Upper lobe of right lung (tissue), 1 donor: ENCODE measurements around the gene MCAM. TPM values are rescaled to one million over a fixed set of nuclear protein-coding genes. Genes with fewer than 3 reads are reported as not detected.

Experiments
- ATAC-seq: fragments of 200-7000 bp; cut with Tn5 transposase; one replicate; pipeline ENCODE4 v1.9.1; 2020; ENCODE audit warnings: mild to moderate bottlenecking, moderate library complexity
- DNase-seq: peaks from one replicate; pipeline ENCODE4 v3.0.0-alpha.2; 2020
- H3K27ac ChIP-seq: fragments of 200-600 bp; one replicate; pipeline ENCODE4 v1.8.0; 2022
- H3K27me3 ChIP-seq: fragments of 200-600 bp; one replicate; pipeline ENCODE4 v1.8.0; 2022; ENCODE audit warnings: mild to moderate bottlenecking
- H3K36me3 ChIP-seq: fragments of 200-600 bp; one replicate; pipeline ENCODE4 v1.8.0; 2022
- H3K4me1 ChIP-seq: fragments of 200-600 bp; one replicate; pipeline ENCODE4 v1.8.0; 2022
- H3K4me3 ChIP-seq: fragments of 200-600 bp; one replicate; pipeline ENCODE4 v1.8.0; 2022; ENCODE audit warnings: mild to moderate bottlenecking
- H3K9me3 ChIP-seq: fragments of 200-600 bp; one replicate; pipeline ENCODE4 v1.8.0; 2022
- CTCF ChIP-seq: fragments of 200-600 bp; IDR thresholded peaks from one replicate; pipeline ENCODE4 v1.8.0; 2022; ENCODE audit warnings: antibody characterized with exemption
- intact Hi-C: fragments of 100-400 bp; cut with DNase I; formaldehyde crosslinking; loops from one replicate; pipeline ENCODE4 v1.11.0; 2022
- total RNA-seq: library from RNA; stranded (reverse); fragmentation: NEBNext Ultra II Directional; extraction: Animal tissue kit (Norgen Biotek cat#: 25700); gene quantifications from one replicate; pipeline ENCODE4 v1.2.1, GENCODE V29; 2021
- donor health status: DM: no; HTN: yes; CAD: no; lungs with severe emphysema.

MCAM gene
- total RNA-seq, 1 donor from 2014 or later = 134 TPM

GRCh38 chr11:119347940-119348605 lies 31.1 kb upstream of the MCAM start:
- no peak overlapping the region for H3K4me3 ChIP-seq
- no peak overlapping the region for H3K27ac ChIP-seq
- no peaks in the 10 kb centered on the region for H3K36me3 ChIP-seq
- TF ChIP-seq CTCF = no peak
- DNase-seq (no peak), ATAC-seq (no peak)
- peaks cover 7% of the 10 kb centered on the region for H3K27me3 ChIP-seq
- no peaks in the 10 kb centered on the region for H3K4me1 ChIP-seq
- intact Hi-C loops = no loop called here
- no peaks in the 10 kb centered on the region for H3K9me3 ChIP-seq

GRCh38 chr11:119347242-119347641 lies 30.3 kb upstream of the MCAM start:
- H3K4me3 ChIP-seq = no peak overlapping the region
- no peaks in the 10 kb centered on the region for H3K9me3 ChIP-seq
- no peaks in the 10 kb centered on the region for H3K4me1 ChIP-seq
- peaks cover 13% of the 10 kb centered on the region for H3K27me3 ChIP-seq
- ATAC-seq (no peak), DNase-seq (no peak)
- intact Hi-C loops = no loop called here
- TF ChIP-seq CTCF = no peak
- no peaks in the 10 kb centered on the region for H3K36me3 ChIP-seq
- H3K27ac ChIP-seq = no peak overlapping the region

- no peak for ATAC-seq
- H3K36me3 ChIP-seq = no peaks in the 10 kb centered on the region
- intact Hi-C loops = no loop called here
- TF ChIP-seq CTCF = no peak
- peaks cover 1% of the 10 kb centered on the region for H3K4me1 ChIP-seq
- no peak for DNase-seq
- no peak within 1 kb of the TSS for H3K27ac ChIP-seq
- H3K4me3 ChIP-seq = no peak within 1 kb of the TSS
- H3K9me3 ChIP-seq = no peaks in the 10 kb centered on the region
- peaks cover 10% of the 10 kb centered on the region for H3K27me3 ChIP-seq
Observed at GRCh38 chr11:119346605-119347004, 29.7 kb upstream of the MCAM start, which contains the start of gene MFRP. Gene MFRP (minus strand): TSS chr11:119346705. CDS start chr11:119346513, 192 bp downstream.

- Histone ChIP-seq H3K4me1 (peaks cover 11% of the 10 kb centered on the region), H3K27me3 (peaks cover 9% of the 10 kb centered on the region), H3K36me3 (no peaks in the 10 kb centered on the region), H3K27ac (no peak overlapping the region), H3K4me3 (no peak overlapping the region), H3K9me3 (no peaks in the 10 kb centered on the region)
- intact Hi-C loops = no loop called here
- no peak for ATAC-seq
- no peak for DNase-seq
- TF ChIP-seq CTCF = no peak
Observed at GRCh38 chr11:119345685-119346084, 28.8 kb upstream of the MCAM start.

- intact Hi-C loops = no loop called here
- no peak for TF ChIP-seq CTCF
- DNase-seq (no peak), ATAC-seq (no peak)
- H3K9me3 ChIP-seq = no peaks in the 10 kb centered on the region
- no peak overlapping the region for H3K4me3 ChIP-seq
- H3K27ac ChIP-seq = no peak overlapping the region
- H3K27me3 ChIP-seq = peaks cover 13% of the 10 kb centered on the region
- H3K4me1 ChIP-seq = peaks cover 11% of the 10 kb centered on the region
- H3K36me3 ChIP-seq = no peaks in the 10 kb centered on the region
Observed at GRCh38 chr11:119344291-119345010, 27.5 kb upstream of the MCAM start.
